SK-N-SH (cell line): Measurements from ENCODE around the gene SMO. TPM values are rescaled to one million over a fixed set of nuclear protein-coding genes. Genes with fewer than 3 reads are reported as not detected.

ENCODE experiments used
- CTCF ChIA-PET: fragments of 300-600, 350-600 bp; formaldehyde crosslinking; extraction: SDS; loops from one replicate; lab custom pipeline; 2021; lab: Yijun Ruan, JAX
- POLR2A ChIA-PET: fragments of 350-600 bp; sonication (Branson Sonifier 250); formaldehyde crosslinking; extraction: SDS; loops from one replicate; lab custom pipeline; 2020; ENCODE audit warnings: antibody characterized with exemption, inconsistent platforms; lab: Yijun Ruan, JAX
- DNase-seq: peaks from one replicate; pipeline ENCODE4 v3.0.0; 2012
- H2AFZ ChIP-seq: fragments of 200-600 bp; sonication (generic); 2 replicates; pipeline ENCODE4 v1.8.1; 2016; ENCODE audit warnings: antibody characterized with exemption, mild to moderate bottlenecking, low read depth
- H3F3A ChIP-seq: fragments of 200-600 bp; sonication (generic); replicated peaks from 2 replicates; pipeline ENCODE3; 2016; ENCODE audit warnings: antibody characterized with exemption, mild to moderate bottlenecking; ENCODE audit not compliant: insufficient read depth
- H3K27ac ChIP-seq, 2 experiments: fragments of 200-500 bp in 1 of 2; fragments of 200-600 bp in 1 of 2; sonication (Bioruptor generic) in 1 of 2; sonication (generic), shearing (Covaris generic) in 1 of 2; 2 replicates each; pipeline versions ENCODE4 v1.5.1 to v1.6.1; 2014 to 2016; ENCODE audit warnings: low read depth in 2 of 2, inconsistent platforms in 1 of 2, low read length in 1 of 2, mild to moderate bottlenecking in 1 of 2, mixed read lengths in 1 of 2
- H3K27me3 ChIP-seq: fragments of 200-600 bp; sonication (generic), shearing (Covaris generic); 2 replicates; pipeline ENCODE4 v1.6.1; 2016; ENCODE audit warnings: mixed run types; ENCODE audit not compliant: insufficient read depth
- H3K36me3 ChIP-seq, 2 experiments: fragments of 200-500 bp in 1 of 2; fragments of 200-600 bp in 1 of 2; sonication (Bioruptor generic) in 1 of 2; sonication (generic) in 1 of 2; replicated peaks in 1 of 2; 2 replicates each; pipeline versions ENCODE3 to v1.5.1; 2014 to 2016; ENCODE audit warnings: low read length in 1 of 2, mild to moderate bottlenecking in 1 of 2; ENCODE audit not compliant: insufficient read depth in 2 of 2, control insufficient read depth in 1 of 2
- H3K4me1 ChIP-seq, 2 experiments: fragments of 200-500 bp in 1 of 2; fragments of 200-600 bp in 1 of 2; sonication (Bioruptor generic) in 1 of 2; sonication (generic), shearing (Covaris generic) in 1 of 2; 2 replicates each; pipeline versions ENCODE4 v1.5.1 to v1.6.1; 2014 to 2016; ENCODE audit warnings: low read depth in 1 of 2, low read length in 1 of 2, mixed run types in 1 of 2; ENCODE audit not compliant: insufficient read depth in 2 of 2, control insufficient read depth in 1 of 2
- H3K4me2 ChIP-seq: fragments of 200-600 bp; sonication (generic), shearing (Covaris generic); 2 replicates; pipeline ENCODE4 v1.6.1; 2017; ENCODE audit warnings: mixed run types
- H3K4me3 ChIP-seq, 2 experiments: fragments of 200-500 bp in 1 of 2; fragments of 200-600 bp in 1 of 2; sonication (Bioruptor generic) in 1 of 2; sonication (generic), shearing (Covaris generic) in 1 of 2; 2 replicates each; pipeline versions ENCODE4 v1.5.1 to v1.8.1; 2014 to 2016; ENCODE audit warnings: low read depth in 2 of 2, inconsistent platforms in 1 of 2, low read length in 1 of 2, mild to moderate bottlenecking in 1 of 2, mixed read lengths in 1 of 2, moderate library complexity in 1 of 2
- H3K79me2 ChIP-seq: fragments of 200-600 bp; sonication (generic); 2 replicates; pipeline ENCODE4 v1.8.1; 2017; ENCODE audit warnings: mild to moderate bottlenecking; ENCODE audit not compliant: insufficient read depth
- H3K9ac ChIP-seq: fragments of 200-600 bp; sonication (generic); 2 replicates; pipeline ENCODE4 v1.6.1; 2017; ENCODE audit warnings: mixed run types
- H3K9me2 ChIP-seq: fragments of 200-600 bp; sonication (generic); 2 replicates; pipeline ENCODE4 v1.6.1; 2017; ENCODE audit warnings: mixed run types
- H3K9me3 ChIP-seq: fragments of 200-600 bp; sonication (generic); 2 replicates; pipeline ENCODE4 v1.6.1; 2017; ENCODE audit warnings: mixed run types, mild to moderate bottlenecking, moderate library complexity
- H4K20me1 ChIP-seq: fragments of 200-600 bp; sonication (generic); 2 replicates; pipeline ENCODE4 v1.6.1; 2017; ENCODE audit warnings: mild to moderate bottlenecking, mixed run types; ENCODE audit not compliant: insufficient read depth
- EP300 ChIP-seq, 2 experiments: IDR thresholded peaks; 2 replicates each; pipeline versions ENCODE4 v1.4.0 to v1.6.1; 2012; ENCODE audit warnings: borderline replicate concordance in 1 of 2, low read depth in 1 of 2, low read length in 1 of 2
- EZH2phosphoT487 ChIP-seq: fragments of 200-600 bp; sonication (generic); IDR thresholded peaks from 2 replicates; pipeline ENCODE4 v1.6.1; 2017; ENCODE audit warnings: low read depth, mixed run types, mild to moderate bottlenecking, antibody characterized with exemption, moderate library complexity, borderline replicate concordance
- FOXJ3 ChIP-seq: sonication (generic); formaldehyde crosslinking; IDR thresholded peaks from 2 replicates; pipeline ENCODE4 v1.5.1; 2020; ENCODE audit warnings: mild to moderate bottlenecking, missing genetic modification reagents
- FOXM1 ChIP-seq: IDR thresholded peaks from 2 replicates; pipeline ENCODE4 v1.4.0; 2012; ENCODE audit warnings: low read depth, mild to moderate bottlenecking
- GATA2 ChIP-seq: sonication (generic); formaldehyde crosslinking; IDR thresholded peaks from 2 replicates; pipeline ENCODE4 v1.5.0; 2020; ENCODE audit warnings: mild to moderate bottlenecking, missing genetic modification reagents
- MXI1 ChIP-seq: IDR thresholded peaks from 2 replicates; pipeline ENCODE4 v1.6.1; 2012; ENCODE audit warnings: mild to moderate bottlenecking, low read depth, low read length, improper control_type of control experiment
- NFIC ChIP-seq: IDR thresholded peaks from 2 replicates; pipeline ENCODE4 v1.4.0; 2012; ENCODE audit warnings: borderline replicate concordance
- NRF1 ChIP-seq: IDR thresholded peaks from 2 replicates; pipeline ENCODE4 v1.6.1; 2012; ENCODE audit warnings: low read depth, mild to moderate bottlenecking, low read length
- PBX3 ChIP-seq: IDR thresholded peaks from 2 replicates; pipeline ENCODE4; 2012
- RXRA ChIP-seq: IDR thresholded peaks from 2 replicates; pipeline ENCODE4 v1.4.0; 2012; ENCODE audit warnings: low read depth, mild to moderate bottlenecking, borderline replicate concordance
- TCF12 ChIP-seq: IDR thresholded peaks from 2 replicates; pipeline ENCODE4 v1.4.0; 2012
- USF1 ChIP-seq: IDR thresholded peaks from 2 replicates; pipeline ENCODE4 v1.4.0; 2012; ENCODE audit warnings: low read depth, borderline replicate concordance
- WGBS: methylation state at CpG from one replicate; pipeline ENCODE4 v1.1.6; 2017; ENCODE audit warnings: low lambda C conversion rate; 5-methylcytosine and 5-hydroxymethylcytosine counted together
- polyA plus RNA-seq, 3 experiments: library from polyadenylated mRNA; depleted of rRNA; stranded (reverse); fragments of >200 nt; gene quantifications; 2 replicates each; pipeline ENCODE4 v1.2.3, GENCODE V29; 2012

Gene SMO
- polyA plus RNA-seq, 1 of the 3 experiments (the other 2 are of a cell fraction), result 37.0 TPM

GRCh38 chr7:129146237-129146979 is 42.0 kb upstream of the SMO start (continued):
- TF ChIP-seq PBX3 (no peak), GATA2 (CRISPR knock-in tag) (no peak), FOXM1 (no peak), FOXJ3 (CRISPR knock-in tag) (no peak), EZH2phosphoT487 (no peak), EP300 (IDR thresholded peaks at IDR 0.05; ENCODE audit: borderline replicate concordance in 1 of 2, low read depth in 1 of 2, low read length in 1 of 2) (no peak)
- TF ChIP-seq, all 33 proteins: peak for 0

GRCh38 chr7:129147731-129148130 is 40.7 kb upstream of the SMO start:
- Histone ChIP-seq H3K9me2 (no peaks in the 10 kb centered on the region), H3K27me3 (peaks cover 15% of the 10 kb centered on the region), H3K4me3 (no peak overlapping the region), H3K9me3 (no peaks in the 10 kb centered on the region), H3K36me3 (no peaks in the 10 kb centered on the region), H3K4me2 (no peak overlapping the region)
- no peak for DNase-seq
- POLR2A ChIA-PET, result interaction anchor here (0.6 kb wide), 1 partner anchor 102 kb away, joined by 3 read pairs; no protein-coding TSS in a partner anchor
- no peak for TF ChIP-seq NRF1
- TF ChIP-seq, all 33 proteins: peak for 0
- H3K4me1 ChIP-seq, result peaks cover 0 to 27% of the 10 kb centered on the region in 2 experiments; a peak in 2 of 4 replicates
- H3F3A ChIP-seq, result no peaks in the 10 kb centered on the region
- H3K9ac ChIP-seq, result no peak overlapping the region
- 87% methylated on average over 3 of the region's 3 CpGs for WGBS
- no peak overlapping the region for H2AFZ ChIP-seq
- CTCF ChIA-PET, result interaction anchor here (0.9 to 10.0 kb wide), 6 partner anchors 11 to 71 kb away, joined by 3 to 111 read pairs (median 6); no protein-coding TSS in a partner anchor
- H4K20me1 ChIP-seq, result no peaks in the 10 kb centered on the region
- H3K27ac ChIP-seq, result no peak overlapping the region
- no peaks in the 10 kb centered on the region for H3K79me2 ChIP-seq

GRCh38 chr7:129149511-129149910 is 38.9 kb upstream of the SMO start:
- Histone ChIP-seq H2AFZ (no peak overlapping the region), H3K4me3 (no peak overlapping the region), H3K9ac (no peak overlapping the region), H3K9me3 (no peaks in the 10 kb centered on the region), H3K79me2 (no peaks in the 10 kb centered on the region), H3K4me1 (peaks cover 0 to 20% of the 10 kb centered on the region in 2 experiments; a peak in 1 of 4 replicates), H3K36me3 (no peaks in the 10 kb centered on the region), H3K27me3 (no peaks in the 10 kb centered on the region; the same call in 1 of the 2 replicates), H3K9me2 (no peaks in the 10 kb centered on the region), H4K20me1 (no peaks in the 10 kb centered on the region), H3K4me2 (no peak overlapping the region), H3K27ac (no peak overlapping the region), H3F3A (no peaks in the 10 kb centered on the region)
- 75% methylated on average over 7 of the region's 8 CpGs for WGBS
- CTCF ChIA-PET, result interaction anchor here (1.8 to 10.0 kb wide), 3 partner anchors 14 to 68 kb away, joined by 9 to 111 read pairs (median 13); no protein-coding TSS in a partner anchor
- POLR2A ChIA-PET, result no interaction called here
- TF ChIP-seq USF1 (no peak), RXRA (no peak), TCF12 (no peak), NFIC (no peak), MXI1 (no peak)
- no peak for DNase-seq
